ENCODE measurements around the gene C22orf39.

DNA sequence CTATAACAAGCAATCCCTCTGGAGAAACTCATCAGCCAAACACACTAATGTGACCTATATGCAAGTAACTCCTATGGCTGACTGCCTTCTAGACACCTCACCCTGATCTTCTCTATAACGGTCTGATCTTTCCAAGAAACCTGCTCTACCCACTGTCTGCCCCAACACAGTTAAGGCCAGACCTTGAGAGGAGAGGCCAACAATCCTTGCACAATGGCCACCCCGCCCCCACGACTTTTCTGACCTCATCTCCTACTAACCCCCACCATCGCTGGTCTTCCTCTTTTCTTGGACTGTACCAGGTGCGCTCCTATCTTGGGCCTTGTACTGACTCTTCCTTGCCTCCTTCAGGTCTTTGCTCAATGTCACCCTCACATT, 28.4 kb downstream of the C22orf39 start:
- TF ChIP-seq EP300 (IDR thresholded peaks at IDR 0.05) (no peak), POLR2A (IDR thresholded peaks at IDR 0.05) (no peak)
- TF ChIP-seq, protein P1, sequence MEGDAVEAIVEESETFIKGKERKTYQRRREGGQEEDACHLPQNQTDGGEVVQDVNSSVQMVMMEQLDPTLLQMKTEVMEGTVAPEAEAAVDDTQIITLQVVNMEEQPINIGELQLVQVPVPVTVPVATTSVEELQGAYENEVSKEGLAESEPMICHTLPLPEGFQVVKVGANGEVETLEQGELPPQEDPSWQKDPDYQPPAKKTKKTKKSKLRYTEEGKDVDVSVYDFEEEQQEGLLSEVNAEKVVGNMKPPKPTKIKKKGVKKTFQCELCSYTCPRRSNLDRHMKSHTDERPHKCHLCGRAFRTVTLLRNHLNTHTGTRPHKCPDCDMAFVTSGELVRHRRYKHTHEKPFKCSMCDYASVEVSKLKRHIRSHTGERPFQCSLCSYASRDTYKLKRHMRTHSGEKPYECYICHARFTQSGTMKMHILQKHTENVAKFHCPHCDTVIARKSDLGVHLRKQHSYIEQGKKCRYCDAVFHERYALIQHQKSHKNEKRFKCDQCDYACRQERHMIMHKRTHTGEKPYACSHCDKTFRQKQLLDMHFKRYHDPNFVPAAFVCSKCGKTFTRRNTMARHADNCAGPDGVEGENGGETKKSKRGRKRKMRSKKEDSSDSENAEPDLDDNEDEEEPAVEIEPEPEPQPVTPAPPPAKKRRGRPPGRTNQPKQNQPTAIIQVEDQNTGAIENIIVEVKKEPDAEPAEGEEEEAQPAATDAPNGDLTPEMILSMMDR (IDR thresholded peaks at IDR 0.05), result no peak
